GM21619 (cell line): ENCODE measurements around the gene ZNF175.

ENCODE experiments used
- ATAC-seq: cut with Tn5 transposase; IDR thresholded peaks from one replicate; pipeline ENCODE4 v1.9.1; 2021; ENCODE audit not compliant: unreplicated experiment

ZNF175 gene

GRCh38 chr19:51549533-51550324 is 21.4 kb upstream of the ZNF175 start:
- ATAC-seq = no peak

- ATAC-seq = no peak
These were observed 20.0 kb upstream of the ZNF175 start for GRCh38 chr19:51550848-51551672.

DNA sequence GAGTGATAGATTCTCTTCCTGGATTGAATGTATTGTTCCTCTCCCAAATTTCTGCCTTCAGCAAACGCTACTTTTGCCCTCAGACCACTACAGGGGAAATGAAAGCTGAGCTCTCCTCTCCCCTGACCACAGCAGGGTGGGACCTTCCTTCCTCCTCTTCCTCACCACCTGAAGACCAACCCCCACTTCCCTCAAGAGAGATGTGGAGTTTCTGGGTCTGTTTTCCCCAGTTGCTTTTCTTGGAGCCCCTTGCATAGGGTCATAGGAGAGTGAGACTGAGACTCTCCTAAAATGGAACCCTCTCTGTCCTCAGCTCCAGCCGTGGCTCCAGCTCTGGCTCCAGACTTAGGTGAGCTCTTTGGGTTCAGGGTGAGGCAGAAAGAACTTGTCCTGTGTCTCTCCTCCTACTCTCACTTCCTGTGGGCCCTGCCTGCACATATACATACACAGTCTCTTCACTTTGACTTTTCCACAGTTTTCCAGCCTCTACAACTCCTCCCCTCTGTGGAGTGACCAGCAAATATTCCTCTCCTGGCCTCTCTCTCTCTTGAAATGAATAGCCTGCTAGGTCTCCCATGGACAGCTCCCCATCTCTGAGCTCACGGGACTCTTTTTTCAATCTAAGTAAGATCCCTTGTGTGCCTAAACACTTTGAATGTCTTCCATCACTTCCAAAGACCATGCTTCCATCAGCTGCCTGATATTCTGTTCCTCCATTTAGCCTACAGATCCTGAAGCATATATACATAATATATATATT is 19.2 kb upstream of the ZNF175 start:
- no peak for ATAC-seq

DNA sequence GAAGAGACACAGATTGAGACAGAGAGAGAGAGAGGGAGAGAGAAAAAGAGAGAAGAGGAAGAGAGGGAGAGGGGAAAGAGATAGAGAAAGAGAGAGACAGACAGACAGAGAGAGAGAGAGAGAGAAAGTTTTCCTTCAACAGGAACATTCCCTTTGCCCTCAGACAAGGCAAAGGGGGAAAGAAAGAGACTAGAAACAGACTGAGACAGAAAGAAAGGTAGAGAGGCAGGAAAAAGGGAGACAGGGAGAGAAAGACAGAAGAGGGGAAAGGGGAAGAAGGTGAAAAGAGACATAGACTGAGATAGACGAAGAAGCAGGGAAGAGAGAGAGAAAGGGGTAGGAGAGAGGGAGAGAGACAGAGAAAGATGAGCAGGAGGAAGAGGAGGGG is 18.5 kb upstream of the ZNF175 start:
- ATAC-seq = no peak

DNA sequence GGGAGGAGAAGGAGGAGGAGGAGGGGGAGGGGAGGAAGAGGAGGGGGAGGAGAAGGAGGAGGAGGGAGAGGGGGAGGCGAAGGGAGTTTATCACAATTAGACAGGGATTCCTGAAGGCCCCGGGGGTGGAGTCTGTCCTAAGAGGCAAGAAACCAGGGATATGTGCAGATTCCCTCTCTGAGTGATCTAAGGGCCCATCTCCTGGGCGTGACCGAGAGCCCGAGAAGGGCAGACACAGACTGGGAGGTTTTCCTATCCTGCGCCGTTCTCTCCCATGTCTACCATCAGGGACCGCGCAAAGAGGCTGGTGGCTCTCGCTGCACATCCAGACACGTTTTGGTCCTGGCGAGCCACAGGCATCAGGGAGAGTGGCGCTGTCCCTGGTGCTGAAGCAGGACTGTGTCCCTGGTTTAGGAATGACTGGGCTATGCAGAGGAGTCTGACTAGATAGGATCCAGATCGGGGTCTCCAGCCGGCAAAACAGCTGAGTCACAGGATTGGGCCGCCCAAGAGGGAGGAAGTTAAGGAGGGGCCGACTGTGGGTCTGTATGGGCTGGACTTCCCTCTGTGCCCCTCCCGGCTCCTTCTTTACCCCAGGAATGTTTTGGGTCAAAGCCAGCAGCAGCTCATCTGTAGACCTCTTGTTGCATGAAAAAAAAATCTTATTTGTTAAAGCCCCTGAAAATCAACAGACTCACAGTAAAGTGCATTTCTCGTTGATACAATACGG is 17.9 kb upstream of the ZNF175 start:
- no peak for ATAC-seq

DNA sequence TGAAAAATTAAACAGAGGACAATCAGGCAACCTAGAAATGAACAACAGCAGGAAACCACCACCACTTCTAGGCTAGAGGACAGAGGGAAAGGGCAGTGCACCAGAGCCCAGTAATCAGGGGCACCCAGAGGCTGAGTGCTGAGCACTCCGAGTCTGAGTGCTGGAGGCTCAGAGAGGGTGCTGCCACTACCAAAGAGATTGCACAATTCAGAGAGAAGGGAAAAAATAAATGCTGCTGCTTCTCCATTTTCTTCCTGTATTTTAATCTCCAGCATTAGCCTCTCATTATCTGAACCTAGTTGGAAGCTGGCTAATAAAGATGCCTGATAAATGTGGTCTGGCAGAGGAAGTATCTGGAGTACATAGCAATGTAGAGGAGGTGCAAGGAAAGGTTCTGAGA is 11.8 kb upstream of the ZNF175 start:
- no peak for ATAC-seq

GRCh38 chr19:51560339-51560738 is 10.7 kb upstream of the ZNF175 start:
- no peak for ATAC-seq

DNA sequence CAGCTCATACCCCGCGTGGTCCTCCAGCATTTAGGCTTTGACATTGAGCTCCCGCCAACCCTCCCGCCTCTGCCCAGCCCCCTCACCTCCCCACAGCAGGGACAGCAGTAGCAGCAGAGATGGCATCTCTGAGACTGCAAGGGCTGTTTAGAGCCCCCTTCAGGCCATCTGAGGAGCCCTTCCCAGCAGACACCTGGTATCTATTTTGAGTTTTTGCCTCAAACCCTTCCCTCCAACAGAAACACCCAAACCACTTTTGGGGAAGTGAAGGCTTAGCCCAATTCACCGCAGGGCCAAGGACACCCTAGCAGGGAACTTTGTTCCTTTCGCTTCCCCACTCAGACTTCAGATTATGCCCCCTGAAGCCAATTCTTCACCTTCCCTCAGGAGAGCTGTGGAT is 6.3 kb upstream of the ZNF175 start:
- no peak for ATAC-seq

DNA sequence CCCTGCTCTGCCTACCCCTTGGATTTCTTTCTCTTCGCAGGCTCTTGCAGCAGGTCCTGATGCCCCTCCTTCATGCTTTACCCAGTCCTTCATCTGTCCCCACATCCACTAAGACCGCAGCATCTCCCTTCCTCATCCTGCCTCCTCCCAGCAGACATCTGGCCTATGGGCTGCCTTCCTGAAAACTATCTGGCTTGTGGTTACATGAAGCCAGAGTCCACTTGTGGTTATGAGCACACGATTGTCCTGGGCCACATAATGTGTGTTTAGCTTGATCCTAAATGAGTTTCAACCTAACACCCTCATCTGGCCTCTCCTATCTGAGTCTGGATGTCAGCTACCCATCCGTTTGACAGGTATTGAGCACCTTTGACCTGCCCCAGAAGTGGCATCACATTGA is 5.5 kb upstream of the ZNF175 start:
- no peak for ATAC-seq

GRCh38 chr19:51566489-51567100 is 4.5 kb upstream of the ZNF175 start:
- no peak for ATAC-seq

DNA sequence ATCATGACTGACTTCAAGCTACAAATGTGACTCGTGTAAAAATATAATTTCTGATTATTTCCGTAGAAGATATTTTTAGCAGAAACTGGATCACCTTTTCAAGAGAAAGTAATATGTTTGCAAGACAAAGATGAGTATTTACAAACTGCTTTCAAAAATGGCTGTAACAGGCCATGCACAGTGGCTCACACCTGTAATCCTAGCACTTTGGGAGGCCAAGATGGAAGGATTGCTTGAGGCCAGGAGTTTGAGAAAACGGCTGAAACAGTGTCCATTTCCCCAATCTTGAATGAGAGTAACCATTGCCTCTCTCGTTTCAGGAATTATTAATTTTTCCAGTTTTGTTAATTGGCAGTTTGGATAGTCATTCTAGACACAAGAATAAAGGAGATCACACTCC is 3.5 kb upstream of the ZNF175 start:
- no peak for ATAC-seq

- no peak for ATAC-seq
These were observed 2.6 kb upstream of the ZNF175 start for GRCh38 chr19:51568456-51568855.

- no peak for ATAC-seq
These were observed 516 bp downstream of the ZNF175 start for GRCh38 chr19:51571599-51571998.

DNA sequence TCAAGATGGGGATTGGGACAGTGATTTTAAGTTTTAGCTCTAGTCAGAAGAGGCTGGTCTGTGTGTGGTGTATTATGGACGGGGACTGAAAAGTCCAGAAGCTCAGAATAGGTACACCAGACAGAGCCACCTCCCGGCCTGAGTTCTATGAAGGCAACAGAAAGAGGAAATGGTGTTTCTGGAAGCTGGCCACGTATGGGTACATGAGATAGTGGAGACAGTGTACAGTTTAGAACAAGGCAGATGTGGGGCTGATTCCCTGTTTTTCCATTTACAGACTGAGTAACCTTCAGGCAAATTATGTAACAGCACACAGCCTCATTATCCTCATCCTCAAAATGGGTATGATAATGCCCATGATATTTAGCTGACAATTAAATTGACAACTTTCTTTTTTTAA is 1.3 kb downstream of the ZNF175 start:
- ATAC-seq = no peak

GRCh38 chr19:51572908-51573307 is 1.8 kb downstream of the ZNF175 start:
- no peak for ATAC-seq

DNA sequence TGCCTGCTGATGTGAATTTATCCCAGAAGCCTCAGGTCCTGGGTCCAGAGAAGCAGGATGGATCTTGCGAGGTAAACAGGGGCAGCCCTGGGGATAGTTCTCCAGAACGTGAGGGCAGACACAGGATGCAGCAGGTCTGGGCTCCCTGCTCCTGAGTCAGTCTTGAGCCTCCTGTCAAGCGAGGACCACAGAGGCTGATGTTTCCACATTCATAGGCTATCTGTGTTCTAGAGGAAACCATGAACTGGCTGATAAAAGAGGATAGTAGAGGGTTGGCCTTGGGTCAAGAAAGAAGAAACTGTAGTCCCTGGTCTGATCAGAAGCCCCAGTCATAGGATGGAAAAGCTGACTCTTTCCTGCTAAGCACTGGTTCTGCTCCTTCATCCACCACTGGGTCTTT is 2.2 kb downstream of the ZNF175 start:
- ATAC-seq = no peak

DNA sequence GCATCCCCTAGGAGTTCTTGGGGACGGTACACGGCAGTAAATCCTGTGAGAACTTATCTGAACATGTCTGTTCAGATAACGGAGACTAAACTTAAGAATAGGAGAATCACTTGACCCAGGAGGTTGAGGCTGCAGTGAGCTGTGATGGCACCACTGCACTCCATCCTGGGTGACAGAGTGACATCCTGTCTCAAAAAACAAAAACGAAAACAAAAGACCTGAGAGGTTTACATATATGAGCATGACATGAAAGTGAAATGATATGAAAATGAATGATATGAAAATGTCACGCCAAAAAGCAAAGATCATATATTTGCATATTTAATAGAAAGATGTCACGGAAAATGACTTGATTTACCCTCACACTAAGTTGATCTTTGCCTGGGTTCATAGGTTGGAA is 5.8 kb downstream of the ZNF175 start:
- no peak for ATAC-seq

- ATAC-seq = no peak
These were observed 15.1 kb downstream of the ZNF175 start for GRCh38 chr19:51586103-51586728.

- ATAC-seq = no peak
These were observed 15.7 kb downstream of the ZNF175 start for GRCh38 chr19:51586799-51587198.
